ENCODE results near the gene POLE. TPM values are rescaled to one million over a fixed set of nuclear protein-coding genes. Genes with fewer than 3 reads are reported as not detected.
A peak's percentile ranks its signal among the peaks of the same experiment; 100 is the strongest.

The POLE gene
- polyA plus RNA-seq, 5 donors: 43.0 to 56.1 (median 50.5) TPM

DNA sequence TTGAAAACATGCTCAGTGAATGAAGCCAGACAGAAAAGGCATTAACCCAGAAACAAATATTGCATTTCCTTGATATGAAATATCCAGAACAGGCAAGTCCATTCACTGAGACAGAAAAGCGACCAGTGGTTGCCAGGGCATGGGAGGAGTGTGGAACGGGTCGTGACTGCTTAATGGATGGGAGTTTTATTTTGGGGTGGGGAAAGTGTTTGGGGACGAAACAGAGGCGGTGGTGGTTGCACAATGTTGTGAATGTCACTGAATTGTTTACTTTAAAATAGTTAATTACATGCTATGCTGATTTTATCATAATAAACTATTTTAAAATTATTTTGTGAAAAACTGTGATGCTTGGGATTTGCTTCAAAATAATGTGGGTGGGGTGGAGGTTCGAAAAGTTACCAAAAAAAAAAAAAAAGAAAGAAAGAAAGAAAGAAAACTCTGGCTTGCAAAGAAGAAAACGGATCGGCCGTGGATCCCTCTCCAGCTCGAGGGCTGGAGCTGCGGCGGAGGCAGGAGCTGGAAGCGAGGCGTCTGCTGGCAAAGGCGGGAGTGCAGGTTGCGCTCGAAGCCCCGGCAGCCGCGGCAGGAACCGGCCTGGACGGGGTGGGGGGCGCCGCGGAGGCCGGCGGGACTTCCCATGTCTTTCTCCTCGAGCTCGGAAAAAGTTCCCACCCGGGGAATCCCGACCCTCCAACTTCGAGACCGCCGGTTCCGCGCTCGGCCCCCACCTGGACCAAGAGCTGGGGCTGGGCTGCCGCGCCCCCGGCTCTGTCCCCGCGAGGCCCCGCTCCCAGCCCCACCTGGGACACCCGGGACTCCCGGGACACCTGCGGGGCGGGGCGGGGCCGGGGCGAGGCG lies 69.1 kb downstream of the POLE start:
- peak in 1 of 2 donors; percentile 71 for DNase-seq

DNA sequence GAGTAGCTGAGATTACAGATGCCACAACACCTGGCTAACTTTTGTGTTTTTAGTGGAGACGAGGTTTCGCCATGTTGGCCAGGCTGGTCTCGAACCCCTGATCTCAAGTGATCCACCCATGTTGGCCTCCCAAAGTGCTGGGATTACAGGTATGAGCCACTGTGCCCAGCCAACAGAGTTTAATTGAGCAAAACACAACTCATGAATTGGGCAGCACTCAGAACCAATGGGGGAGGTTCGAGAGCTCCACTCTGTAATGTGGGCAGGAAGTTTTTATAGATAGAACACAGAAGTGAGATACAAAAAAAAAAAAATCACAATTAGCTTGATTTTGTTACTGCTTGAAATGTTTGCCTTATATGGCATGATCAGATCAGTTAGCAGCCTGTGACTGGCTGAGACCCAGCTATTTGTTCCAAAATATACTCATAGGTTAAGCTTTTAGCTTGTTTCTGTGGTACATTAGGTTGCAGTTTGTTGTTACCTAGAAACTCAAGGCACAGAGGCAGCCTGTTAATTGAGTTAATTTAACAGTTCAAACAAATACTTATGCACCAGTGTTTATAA lies 69.9 kb downstream of the POLE start:
- no peak for DNase-seq

- DNase-seq: no peak
These were observed 71.5 kb downstream of the POLE start for GRCh38 chr12:132615579-132616038.

- peak; percentile 67 to 78 for DNase-seq
These were observed 72.1 kb downstream of the POLE start for GRCh38 chr12:132614861-132615578.

DNA sequence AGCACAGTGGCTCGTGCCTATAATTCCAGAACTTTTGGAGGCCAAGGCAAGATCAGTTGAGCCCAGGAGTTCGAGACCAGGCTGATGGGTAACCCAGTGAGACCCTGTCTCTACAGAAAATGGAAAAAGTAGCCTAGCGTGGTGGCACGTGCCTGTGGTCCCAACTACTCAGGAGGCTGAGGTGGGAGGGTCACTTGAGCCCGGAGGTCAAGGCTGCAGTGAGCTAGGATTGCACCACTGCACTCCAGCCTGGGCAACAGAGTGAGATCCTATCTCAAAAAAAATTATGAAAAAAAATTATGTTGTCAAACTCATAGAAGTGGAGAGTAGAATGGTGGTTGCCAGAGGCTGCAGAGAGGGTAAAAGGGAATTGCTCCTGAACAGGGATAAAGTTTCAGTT lies 73.1 kb downstream of the POLE start:
- no peak for DNase-seq

- no peak for DNase-seq
These were observed 75.5 kb downstream of the POLE start for GRCh38 chr12:132611620-132612019.

DNA sequence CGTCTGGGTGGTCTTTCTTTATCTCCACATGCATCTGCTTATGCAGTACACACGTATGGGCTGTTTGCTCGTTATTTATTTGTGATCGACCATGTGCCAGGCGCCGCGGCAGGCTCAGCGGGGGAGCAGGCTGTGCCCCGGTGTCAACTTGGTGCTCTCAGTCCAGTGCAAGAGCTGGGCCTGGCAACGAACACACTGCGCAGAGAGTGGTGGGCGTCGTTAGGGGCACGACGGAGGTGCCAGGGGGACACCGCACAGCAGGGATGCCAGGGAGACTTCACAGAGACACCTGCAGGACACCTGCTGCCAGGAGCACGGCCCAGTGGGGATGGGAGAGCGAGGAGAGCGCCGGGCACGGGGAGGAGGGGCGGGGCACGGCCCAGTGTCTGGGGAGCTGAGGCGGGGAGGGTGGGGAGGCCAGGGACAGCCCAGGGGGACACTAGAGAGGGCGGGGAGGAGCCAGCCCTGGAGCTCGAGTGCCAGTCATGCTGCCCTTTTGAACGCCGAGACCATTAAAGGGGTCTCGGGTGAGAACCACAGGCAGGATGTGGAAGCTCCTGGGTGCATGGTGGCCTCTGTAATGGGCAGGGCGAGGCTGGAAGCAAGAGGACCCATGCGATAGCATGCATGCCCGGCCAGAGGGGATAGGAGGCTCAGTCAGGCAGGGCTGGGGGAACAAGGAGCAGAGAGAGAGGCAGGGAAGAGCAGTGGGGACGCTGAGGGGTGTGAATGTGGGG lies 76.1 kb downstream of the POLE start:
- no peak for DNase-seq

GRCh38 chr12:132610051-132610759 lies 76.9 kb downstream of the POLE start, which contains the start of gene LRCOL1:
LRCOL1 (minus strand) TSS chr12:132610582; CDS start chr12:132606251, 4,331 bp downstream.
- peak in 1 of 2 donors; percentile 36 for DNase-seq

- DNase-seq: no peak
These were observed 78.6 kb downstream of the POLE start for GRCh38 chr12:132608231-132609171.

GRCh38 chr12:132606927-132607326 lies 80.2 kb downstream of the POLE start:
- no peak for DNase-seq

- DNase-seq: no peak
These were observed 80.7 kb downstream of the POLE start for GRCh38 chr12:132606466-132606865.

DNA sequence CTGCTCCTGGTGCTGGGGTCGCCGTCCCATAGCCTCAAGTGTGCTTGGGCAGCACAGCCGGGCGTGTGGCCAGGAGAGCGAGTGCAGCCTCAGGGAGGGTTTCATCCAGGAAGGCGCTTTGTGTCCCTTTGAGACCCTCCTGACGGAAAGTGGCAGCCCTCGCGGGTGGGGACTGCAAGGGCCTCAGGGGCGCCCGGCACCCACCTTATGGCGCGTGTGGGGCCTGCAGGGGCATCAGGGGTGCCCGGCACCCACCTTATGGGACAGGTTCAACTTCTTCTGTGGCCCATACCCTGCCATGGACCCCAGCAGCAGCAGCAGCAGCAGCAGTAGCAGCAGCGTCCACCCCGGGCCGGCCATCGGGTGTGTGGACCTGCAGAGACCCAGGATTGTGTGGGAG lies 81.2 kb downstream of the POLE start:
- no peak for DNase-seq

- DNase-seq: no peak
These were observed 82.3 kb downstream of the POLE start for GRCh38 chr12:132604668-132605441.

- no peak for DNase-seq
These were observed 83.0 kb downstream of the POLE start for GRCh38 chr12:132604151-132604618.

- no peak for DNase-seq
These were observed 83.6 kb downstream of the POLE start for GRCh38 chr12:132603240-132604150.

GRCh38 chr12:132602572-132603239 lies 84.4 kb downstream of the POLE start:
- DNase-seq: peak in 1 of 2 donors; percentile 56

Measured in right lung (tissue), 5 donors.